OCI-LY1 (cell line): Measurements from ENCODE around the gene TEX47.

Experiments
- EZH2 ChIP-seq: fragments of 200-600 bp; sonication (generic), shearing (Covaris generic); IDR thresholded peaks from 2 replicates; pipeline ENCODE4 v1.8.0; 2017; ENCODE audit warnings: borderline replicate concordance, mixed run types, mild to moderate bottlenecking, antibody characterized with exemption, low read length, moderate library complexity, mixed read lengths
- TF ChIP-seq, protein P1 (sequence below): fragments of 200-600 bp; sonication (generic), shearing (Covaris generic); IDR thresholded peaks from 2 replicates; pipeline ENCODE4 v1.5.1; 2017; ENCODE audit warnings: mild to moderate bottlenecking, antibody characterized with exemption, low read length, moderate library complexity, mixed read lengths

DNA sequence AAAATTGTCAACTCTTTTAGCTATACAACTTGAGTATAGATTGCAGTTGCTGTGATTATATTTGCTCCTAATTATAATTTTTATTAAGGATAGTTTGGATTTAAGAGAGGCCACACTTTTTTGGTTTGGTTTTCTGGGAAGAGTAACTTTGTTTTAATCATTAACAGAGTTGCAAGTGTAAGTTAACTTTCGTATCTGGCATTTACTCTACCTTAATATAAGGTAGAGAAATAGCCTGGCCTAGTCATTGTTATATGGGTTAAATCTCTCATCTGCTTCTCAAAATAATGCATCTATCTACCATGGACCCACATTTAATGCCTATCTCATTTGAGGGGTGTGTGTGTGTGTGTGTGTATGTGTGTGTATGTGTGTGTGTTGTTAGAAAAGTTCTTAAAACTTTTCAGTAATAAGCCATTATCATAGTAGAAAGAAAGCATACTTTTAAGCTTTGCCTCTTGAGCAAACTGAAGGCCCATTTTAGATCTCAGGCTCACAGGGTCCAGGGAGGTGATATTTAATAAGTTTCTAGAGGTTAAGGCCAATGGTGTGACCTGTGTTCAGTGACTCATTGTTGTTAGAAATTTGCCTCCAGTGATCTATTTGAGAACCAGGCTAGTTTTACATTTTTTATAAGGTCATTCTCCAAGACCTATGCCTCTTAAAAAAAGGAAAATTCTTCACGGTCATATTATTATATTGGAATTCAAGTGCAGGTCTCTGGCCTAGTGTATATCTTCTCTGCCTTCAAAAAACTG, 10.9 kb upstream of the TEX47 start:
- TF ChIP-seq, protein P1, sequence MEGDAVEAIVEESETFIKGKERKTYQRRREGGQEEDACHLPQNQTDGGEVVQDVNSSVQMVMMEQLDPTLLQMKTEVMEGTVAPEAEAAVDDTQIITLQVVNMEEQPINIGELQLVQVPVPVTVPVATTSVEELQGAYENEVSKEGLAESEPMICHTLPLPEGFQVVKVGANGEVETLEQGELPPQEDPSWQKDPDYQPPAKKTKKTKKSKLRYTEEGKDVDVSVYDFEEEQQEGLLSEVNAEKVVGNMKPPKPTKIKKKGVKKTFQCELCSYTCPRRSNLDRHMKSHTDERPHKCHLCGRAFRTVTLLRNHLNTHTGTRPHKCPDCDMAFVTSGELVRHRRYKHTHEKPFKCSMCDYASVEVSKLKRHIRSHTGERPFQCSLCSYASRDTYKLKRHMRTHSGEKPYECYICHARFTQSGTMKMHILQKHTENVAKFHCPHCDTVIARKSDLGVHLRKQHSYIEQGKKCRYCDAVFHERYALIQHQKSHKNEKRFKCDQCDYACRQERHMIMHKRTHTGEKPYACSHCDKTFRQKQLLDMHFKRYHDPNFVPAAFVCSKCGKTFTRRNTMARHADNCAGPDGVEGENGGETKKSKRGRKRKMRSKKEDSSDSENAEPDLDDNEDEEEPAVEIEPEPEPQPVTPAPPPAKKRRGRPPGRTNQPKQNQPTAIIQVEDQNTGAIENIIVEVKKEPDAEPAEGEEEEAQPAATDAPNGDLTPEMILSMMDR: no peak
- no peak for TF ChIP-seq EZH2
